Measurements from ENCODE around the gene RREB1. TPM values are rescaled to one million over a fixed set of nuclear protein-coding genes. Genes with fewer than 3 reads are reported as not detected.

RREB1 gene
- polyA plus RNA-seq, 1 donor from 2014 or later: not detected

DNA sequence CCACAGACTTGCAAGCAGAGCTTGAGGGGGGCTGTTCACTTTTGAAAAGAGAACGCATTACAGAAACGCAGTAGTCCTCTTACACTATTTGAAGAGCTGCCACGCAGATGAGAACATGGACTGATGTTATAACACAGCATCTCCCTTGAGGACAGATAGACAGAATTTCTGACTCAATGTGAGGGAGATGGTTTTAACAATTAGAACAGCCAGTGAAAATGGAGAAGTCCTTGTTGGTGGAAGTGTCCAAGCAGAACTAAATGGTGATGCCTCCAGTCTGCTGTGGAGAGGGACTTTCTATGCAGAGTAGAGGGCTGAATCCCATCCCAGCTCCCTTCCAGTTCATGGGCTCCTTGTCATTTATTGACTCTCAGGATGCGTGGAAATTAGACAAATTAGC, 100.0 kb downstream of the RREB1 start:
- H3K79me2 ChIP-seq (replicated peaks; ENCODE audit: insufficient read depth, low read length): no peaks in the 10 kb centered on the region
- H3K36me3 ChIP-seq (ENCODE audit: insufficient read depth, low read length): no peaks in the 10 kb centered on the region
- H3K4me2 ChIP-seq (ENCODE audit: low read length): no peak overlapping the region
- H3K9ac ChIP-seq (ENCODE audit: low read length): no peak overlapping the region
- H4K20me1 ChIP-seq (ENCODE audit: insufficient read depth): no peaks in the 10 kb centered on the region
- no peaks in the 10 kb centered on the region for H3K27me3 ChIP-seq (ENCODE audit: insufficient read depth, low read depth, low read length)
- H3F3A ChIP-seq (ENCODE audit: insufficient read depth, low read length, poor library complexity, severe bottlenecking): no peaks in the 10 kb centered on the region
- no peaks in the 10 kb centered on the region for H3K9me2 ChIP-seq (ENCODE audit: insufficient read depth, low read length)
- H3K27ac ChIP-seq (ENCODE audit: low read length): no peak overlapping the region
- H3K9me3 ChIP-seq (ENCODE audit: low read length): no peaks in the 10 kb centered on the region
- no peak for TF ChIP-seq EZH2 (IDR thresholded peaks at IDR 0.05; ENCODE audit: borderline replicate concordance, insufficient read depth, low read length, poor library complexity, severe bottlenecking)
- TF ChIP-seq, protein P1, sequence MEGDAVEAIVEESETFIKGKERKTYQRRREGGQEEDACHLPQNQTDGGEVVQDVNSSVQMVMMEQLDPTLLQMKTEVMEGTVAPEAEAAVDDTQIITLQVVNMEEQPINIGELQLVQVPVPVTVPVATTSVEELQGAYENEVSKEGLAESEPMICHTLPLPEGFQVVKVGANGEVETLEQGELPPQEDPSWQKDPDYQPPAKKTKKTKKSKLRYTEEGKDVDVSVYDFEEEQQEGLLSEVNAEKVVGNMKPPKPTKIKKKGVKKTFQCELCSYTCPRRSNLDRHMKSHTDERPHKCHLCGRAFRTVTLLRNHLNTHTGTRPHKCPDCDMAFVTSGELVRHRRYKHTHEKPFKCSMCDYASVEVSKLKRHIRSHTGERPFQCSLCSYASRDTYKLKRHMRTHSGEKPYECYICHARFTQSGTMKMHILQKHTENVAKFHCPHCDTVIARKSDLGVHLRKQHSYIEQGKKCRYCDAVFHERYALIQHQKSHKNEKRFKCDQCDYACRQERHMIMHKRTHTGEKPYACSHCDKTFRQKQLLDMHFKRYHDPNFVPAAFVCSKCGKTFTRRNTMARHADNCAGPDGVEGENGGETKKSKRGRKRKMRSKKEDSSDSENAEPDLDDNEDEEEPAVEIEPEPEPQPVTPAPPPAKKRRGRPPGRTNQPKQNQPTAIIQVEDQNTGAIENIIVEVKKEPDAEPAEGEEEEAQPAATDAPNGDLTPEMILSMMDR (IDR thresholded peaks at IDR 0.05; ENCODE audit: poor library complexity, severe bottlenecking): no peak
- no peak for TF ChIP-seq POLR2AphosphoS5 (IDR thresholded peaks at IDR 0.05)
- TF ChIP-seq EP300 (conservative IDR thresholded peaks at IDR 0.05; ENCODE audit: poor library complexity, severe bottlenecking): no peak
- TF ChIP-seq TAF1 (IDR thresholded peaks at IDR 0.05; ENCODE audit: low read depth): no peak
- no peak for TF ChIP-seq MXI1 (conservative IDR thresholded peaks at IDR 0.05; ENCODE audit: poor library complexity, severe bottlenecking)
- TF ChIP-seq RAD21 (conservative IDR thresholded peaks at IDR 0.05): no peak
- TF ChIP-seq, protein P2, sequence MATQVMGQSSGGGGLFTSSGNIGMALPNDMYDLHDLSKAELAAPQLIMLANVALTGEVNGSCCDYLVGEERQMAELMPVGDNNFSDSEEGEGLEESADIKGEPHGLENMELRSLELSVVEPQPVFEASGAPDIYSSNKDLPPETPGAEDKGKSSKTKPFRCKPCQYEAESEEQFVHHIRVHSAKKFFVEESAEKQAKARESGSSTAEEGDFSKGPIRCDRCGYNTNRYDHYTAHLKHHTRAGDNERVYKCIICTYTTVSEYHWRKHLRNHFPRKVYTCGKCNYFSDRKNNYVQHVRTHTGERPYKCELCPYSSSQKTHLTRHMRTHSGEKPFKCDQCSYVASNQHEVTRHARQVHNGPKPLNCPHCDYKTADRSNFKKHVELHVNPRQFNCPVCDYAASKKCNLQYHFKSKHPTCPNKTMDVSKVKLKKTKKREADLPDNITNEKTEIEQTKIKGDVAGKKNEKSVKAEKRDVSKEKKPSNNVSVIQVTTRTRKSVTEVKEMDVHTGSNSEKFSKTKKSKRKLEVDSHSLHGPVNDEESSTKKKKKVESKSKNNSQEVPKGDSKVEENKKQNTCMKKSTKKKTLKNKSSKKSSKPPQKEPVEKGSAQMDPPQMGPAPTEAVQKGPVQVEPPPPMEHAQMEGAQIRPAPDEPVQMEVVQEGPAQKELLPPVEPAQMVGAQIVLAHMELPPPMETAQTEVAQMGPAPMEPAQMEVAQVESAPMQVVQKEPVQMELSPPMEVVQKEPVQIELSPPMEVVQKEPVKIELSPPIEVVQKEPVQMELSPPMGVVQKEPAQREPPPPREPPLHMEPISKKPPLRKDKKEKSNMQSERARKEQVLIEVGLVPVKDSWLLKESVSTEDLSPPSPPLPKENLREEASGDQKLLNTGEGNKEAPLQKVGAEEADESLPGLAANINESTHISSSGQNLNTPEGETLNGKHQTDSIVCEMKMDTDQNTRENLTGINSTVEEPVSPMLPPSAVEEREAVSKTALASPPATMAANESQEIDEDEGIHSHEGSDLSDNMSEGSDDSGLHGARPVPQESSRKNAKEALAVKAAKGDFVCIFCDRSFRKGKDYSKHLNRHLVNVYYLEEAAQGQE (IDR thresholded peaks at IDR 0.05; ENCODE audit: borderline replicate concordance): no peak
- H3K4me3 ChIP-seq (ENCODE audit: low read length): no peak overlapping the region
- no peak overlapping the region for H2AFZ ChIP-seq (ENCODE audit: low read depth, low read length)

DNA sequence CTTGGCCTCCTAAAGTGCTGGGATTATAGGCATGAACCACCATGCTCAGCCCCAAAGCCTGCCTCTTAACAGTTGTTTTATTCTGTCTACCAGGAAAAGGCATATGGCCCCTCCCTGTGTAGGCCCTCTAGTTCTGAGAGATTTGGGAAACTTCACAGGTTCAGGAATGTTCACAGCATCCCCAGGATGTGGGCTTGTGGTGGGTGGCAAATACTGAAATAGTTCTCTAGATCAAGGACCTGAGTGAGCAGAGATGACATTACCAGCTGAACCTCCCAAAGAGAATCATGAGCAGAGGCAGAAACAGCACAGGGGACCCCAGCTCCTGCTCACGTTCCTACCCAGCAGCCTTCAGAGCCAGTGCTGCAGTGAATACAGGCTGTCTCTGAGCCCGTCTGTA, 105.7 kb downstream of the RREB1 start:
- H3K36me3 ChIP-seq (ENCODE audit: insufficient read depth, low read length): no peaks in the 10 kb centered on the region
- no peaks in the 10 kb centered on the region for H3K27me3 ChIP-seq (ENCODE audit: insufficient read depth, low read depth, low read length)
- TF ChIP-seq RAD21 (conservative IDR thresholded peaks at IDR 0.05) (no peak), POLR2AphosphoS5 (IDR thresholded peaks at IDR 0.05) (no peak), EZH2 (IDR thresholded peaks at IDR 0.05; ENCODE audit: borderline replicate concordance, insufficient read depth, low read length, poor library complexity, severe bottlenecking) (no peak)
- TF ChIP-seq, protein P2 (IDR thresholded peaks at IDR 0.05; ENCODE audit: borderline replicate concordance): no peak

More for the DNA sequence above, 105.7 kb downstream of the RREB1 start:
- Histone ChIP-seq H3K9ac (ENCODE audit: low read length) (no peak overlapping the region), H3K79me2 (replicated peaks; ENCODE audit: insufficient read depth, low read length) (no peaks in the 10 kb centered on the region), H2AFZ (ENCODE audit: low read depth, low read length) (no peak overlapping the region), H3K9me3 (ENCODE audit: low read length) (no peaks in the 10 kb centered on the region), H3K4me2 (ENCODE audit: low read length) (no peak overlapping the region), H3K9me2 (ENCODE audit: insufficient read depth, low read length) (no peaks in the 10 kb centered on the region), H4K20me1 (ENCODE audit: insufficient read depth) (no peaks in the 10 kb centered on the region), H3K4me3 (ENCODE audit: low read length) (no peak overlapping the region), H3K27ac (ENCODE audit: low read length) (no peak overlapping the region), H3F3A (ENCODE audit: insufficient read depth, low read length, poor library complexity, severe bottlenecking) (no peaks in the 10 kb centered on the region)
